ENCODE data around the gene EYA2. TPM values are rescaled to one million over a fixed set of nuclear protein-coding genes. Genes with fewer than 3 reads are reported as not detected.

Gene EYA2
- total RNA-seq, 2 experiments from 2014 or later, result not detected

- Mint-ChIP-seq H3K9me3 (no peaks in the 10 kb centered on the region), H3K4me3 (no peak overlapping the region), H3K27ac (no peak overlapping the region), H3K4me1 (ENCODE audit: low read depth) (no peaks in the 10 kb centered on the region), H3K36me3 (ENCODE audit: low read depth) (peaks cover 35% of the 10 kb centered on the region), H3K27me3 (no peaks in the 10 kb centered on the region)
- TF ChIP-seq CTCF (IDR thresholded peaks at IDR 0.05), result no peak
- ATAC-seq (no peak), DNase-seq (no peak)
- intact Hi-C loops (cut with micrococcal nuclease), result no loop called here
- ChIA-PET POLR2A (interaction anchor here (0.9 to 1.6 kb wide), 2 partner anchors 13 to 44 kb away, joined by 3 to 4 read pairs; no protein-coding TSS in a partner anchor), CTCF (interaction anchor here (1.8 to 8.6 kb wide), 3 partner anchors 10 to 160 kb away, joined by 6 to 79 read pairs (median 9); no protein-coding TSS in a partner anchor)
Observed at GRCh38 chr20:47223896-47224295, 329.3 kb downstream of the EYA2 start.

- H3K9me3 Mint-ChIP-seq, result no peaks in the 10 kb centered on the region
- DNase-seq (no peak), ATAC-seq (no peak)
- ChIA-PET POLR2A (no interaction called here), CTCF (interaction anchor here (1.8 to 8.6 kb wide), 3 partner anchors 11 to 159 kb away, joined by 6 to 79 read pairs (median 9); no protein-coding TSS in a partner anchor)
- H3K4me3 Mint-ChIP-seq, result no peak overlapping the region
- H3K27me3 Mint-ChIP-seq, result no peaks in the 10 kb centered on the region
- peaks cover 36% of the 10 kb centered on the region for H3K36me3 Mint-ChIP-seq (ENCODE audit: low read depth)
- no peaks in the 10 kb centered on the region for H3K4me1 Mint-ChIP-seq (ENCODE audit: low read depth)
- intact Hi-C loops (cut with micrococcal nuclease), result no loop called here
- TF ChIP-seq CTCF (IDR thresholded peaks at IDR 0.05), result no peak
- H3K27ac Mint-ChIP-seq, result no peak overlapping the region
Observed at GRCh38 chr20:47224300-47224791, 329.7 kb downstream of the EYA2 start.

GRCh38 chr20:47224857-47225256 lies 330.2 kb downstream of the EYA2 start:
- ATAC-seq, result no peak
- H3K4me1 Mint-ChIP-seq (ENCODE audit: low read depth), result no peaks in the 10 kb centered on the region
- CTCF ChIA-PET, result interaction anchor here (1.8 to 8.6 kb wide), 2 partner anchors 11 to 159 kb away, joined by 6 to 79 read pairs; no protein-coding TSS in a partner anchor
- H3K27me3 Mint-ChIP-seq, result no peaks in the 10 kb centered on the region
- intact Hi-C loops (cut with micrococcal nuclease), result no loop called here
- no peak overlapping the region for H3K27ac Mint-ChIP-seq
- TF ChIP-seq CTCF (IDR thresholded peaks at IDR 0.05), result no peak
- no peaks in the 10 kb centered on the region for H3K9me3 Mint-ChIP-seq
- POLR2A ChIA-PET, result no interaction called here
- H3K36me3 Mint-ChIP-seq (ENCODE audit: low read depth), result peaks cover 37% of the 10 kb centered on the region
- H3K4me3 Mint-ChIP-seq, result no peak overlapping the region
- no peak for DNase-seq

- intact Hi-C loops (cut with micrococcal nuclease), result no loop called here
- ChIA-PET POLR2A (interaction anchor here (1.4 kb wide), 1 partner anchor 10 kb away, joined by 3 read pairs; no protein-coding TSS in a partner anchor), CTCF (interaction anchor here (1.8 kb wide), 1 partner anchor 12 kb away, joined by 6 read pairs; no protein-coding TSS in a partner anchor)
- H3K27ac Mint-ChIP-seq, result no peak overlapping the region
- no peaks in the 10 kb centered on the region for H3K27me3 Mint-ChIP-seq
- DNase-seq, result no peak
- no peaks in the 10 kb centered on the region for H3K9me3 Mint-ChIP-seq
- peaks cover 34% of the 10 kb centered on the region for H3K36me3 Mint-ChIP-seq (ENCODE audit: low read depth)
- no peaks in the 10 kb centered on the region for H3K4me1 Mint-ChIP-seq (ENCODE audit: low read depth)
- no peak for TF ChIP-seq CTCF (IDR thresholded peaks at IDR 0.05)
- no peak overlapping the region for H3K4me3 Mint-ChIP-seq
- no peak for ATAC-seq
Observed at GRCh38 chr20:47225458-47225857, 330.8 kb downstream of the EYA2 start.

- Mint-ChIP-seq H3K4me3 (no peak overlapping the region), H3K4me1 (ENCODE audit: low read depth) (peaks cover 2% of the 10 kb centered on the region), H3K36me3 (ENCODE audit: low read depth) (peaks cover 33% of the 10 kb centered on the region), H3K27me3 (no peaks in the 10 kb centered on the region), H3K27ac (no peak overlapping the region), H3K9me3 (no peaks in the 10 kb centered on the region)
- POLR2A ChIA-PET, result no interaction called here
- intact Hi-C loops (cut with micrococcal nuclease), result no loop called here
- CTCF ChIA-PET, result interaction anchor here (0.7 to 3.5 kb wide), 5 partner anchors 8 to 157 kb away, joined by 3 to 15 read pairs (median 7); no protein-coding TSS in a partner anchor
- ATAC-seq, result no peak
- no peak for DNase-seq
- no peak for TF ChIP-seq CTCF (IDR thresholded peaks at IDR 0.05)
Observed at GRCh38 chr20:47227119-47227518, 332.5 kb downstream of the EYA2 start.
